GM19372 (cell line): Measurements from ENCODE around the gene ZXDC.

ENCODE experiments used
- ATAC-seq: cut with Tn5 transposase; IDR thresholded peaks from one replicate; pipeline ENCODE4 v1.9.1; 2021; ENCODE audit warnings: mild to moderate bottlenecking, low read depth, moderate library complexity; ENCODE audit not compliant: unreplicated experiment

Gene ZXDC

GRCh38 chr3:126456766-126457388 is 18.8 kb downstream of the ZXDC start:
- no peak for ATAC-seq

- ATAC-seq: no peak
Measured at GRCh38 chr3:126456211-126456610, 19.5 kb downstream of the ZXDC start.

GRCh38 chr3:126454437-126455198 is 21.1 kb downstream of the ZXDC start:
- ATAC-seq: no peak

DNA sequence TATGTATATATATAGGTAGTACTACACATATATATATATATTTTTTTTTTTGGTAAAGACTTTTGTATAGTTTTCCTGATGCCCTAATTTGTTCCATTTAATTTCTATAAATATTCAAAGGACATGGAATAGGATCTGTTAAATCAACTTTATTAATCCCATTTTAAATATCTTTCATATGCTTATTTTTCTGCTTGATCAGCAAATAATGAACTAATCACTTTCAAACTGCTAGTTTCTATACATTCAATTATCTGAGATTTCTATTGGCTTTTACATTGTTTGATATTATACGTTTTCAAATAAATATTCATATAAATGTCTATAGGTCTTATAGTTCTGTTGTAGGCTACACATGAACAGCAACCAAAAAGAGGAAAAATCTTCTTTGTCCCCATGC is 21.7 kb downstream of the ZXDC start:
- ATAC-seq: no peak

- ATAC-seq: no peak
Measured at GRCh38 chr3:126452213-126452612, 23.5 kb downstream of the ZXDC start.

- ATAC-seq: no peak
Measured at GRCh38 chr3:126451511-126451910, 24.2 kb downstream of the ZXDC start.

GRCh38 chr3:126450744-126451143 is 24.9 kb downstream of the ZXDC start:
- no peak for ATAC-seq

- ATAC-seq: no peak
Measured at GRCh38 chr3:126450219-126450618, 25.5 kb downstream of the ZXDC start.

DNA sequence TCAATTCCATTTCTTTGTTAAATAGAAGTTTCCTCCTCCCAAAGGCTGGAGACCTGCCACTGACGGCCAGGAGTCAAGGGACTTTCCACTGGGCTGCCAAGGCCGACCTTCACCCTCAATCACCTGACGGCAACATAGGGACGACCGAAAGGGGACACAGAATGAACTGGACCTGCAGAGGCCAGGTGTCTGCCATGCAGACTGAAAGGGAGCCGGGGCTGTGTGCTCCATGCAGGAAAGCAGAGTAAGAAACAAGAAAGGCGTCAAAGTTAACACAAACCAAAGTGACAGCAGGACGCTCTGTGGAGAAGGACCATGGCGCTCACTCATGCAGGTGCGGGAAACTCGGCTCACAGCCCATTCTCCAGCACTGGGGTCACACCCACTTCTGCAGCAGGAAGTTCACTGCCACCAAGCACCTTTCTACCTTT is 26.1 kb downstream of the ZXDC start:
- no peak for ATAC-seq

DNA sequence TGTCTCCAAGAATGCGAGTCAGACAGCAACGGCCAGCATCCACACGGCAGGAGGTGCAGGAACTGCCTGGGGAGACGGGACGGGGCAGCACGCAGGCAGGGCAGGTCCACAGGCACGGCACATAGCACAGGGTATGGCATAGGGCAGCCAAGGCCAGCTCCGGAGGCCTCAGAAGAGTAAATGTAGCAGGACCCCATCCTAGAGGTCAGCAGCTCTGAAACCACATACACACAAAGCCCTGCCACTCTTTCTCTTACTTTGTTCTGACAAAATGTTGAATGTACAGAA is 26.9 kb downstream of the ZXDC start:
- no peak for ATAC-seq

DNA sequence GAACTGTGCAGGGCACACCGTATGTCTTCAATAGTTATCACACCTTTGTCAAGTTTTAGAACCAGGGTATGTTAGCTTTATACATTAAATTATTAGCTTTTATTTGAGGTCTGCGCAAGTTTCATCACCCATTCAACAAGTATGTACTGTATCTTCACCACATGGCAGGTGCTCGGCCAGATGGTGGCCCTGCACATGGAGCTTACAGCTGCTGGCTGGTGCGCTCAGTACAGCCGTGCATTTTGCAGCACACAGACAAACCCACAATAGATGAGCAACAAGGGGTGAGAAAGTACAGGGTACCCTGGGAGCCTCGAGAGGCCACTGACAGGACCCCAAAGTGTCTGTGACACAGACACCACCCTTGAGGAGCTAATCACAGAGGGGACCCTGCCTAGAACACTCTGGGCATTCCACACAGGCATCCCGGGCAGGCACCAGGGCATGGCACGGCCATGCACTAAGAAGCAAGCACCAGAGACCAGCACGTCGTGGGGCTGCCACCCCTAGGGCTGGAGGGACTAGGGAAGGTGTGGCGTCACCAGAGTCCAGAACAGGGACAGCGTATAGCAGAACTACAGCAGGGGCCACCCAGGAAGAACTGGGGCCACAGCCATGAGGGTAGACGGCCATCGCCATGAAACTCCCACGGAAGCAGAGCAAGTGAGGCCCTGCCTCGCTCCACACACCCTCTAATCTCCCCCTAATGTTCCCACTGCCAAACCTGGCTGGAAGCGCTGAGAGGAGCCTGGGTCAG is 27.4 kb downstream of the ZXDC start:
- ATAC-seq: no peak

GRCh38 chr3:126447456-126448106 is 28.1 kb downstream of the ZXDC start:
- ATAC-seq: no peak

- ATAC-seq: no peak
Measured at GRCh38 chr3:126446791-126447190, 28.9 kb downstream of the ZXDC start.

DNA sequence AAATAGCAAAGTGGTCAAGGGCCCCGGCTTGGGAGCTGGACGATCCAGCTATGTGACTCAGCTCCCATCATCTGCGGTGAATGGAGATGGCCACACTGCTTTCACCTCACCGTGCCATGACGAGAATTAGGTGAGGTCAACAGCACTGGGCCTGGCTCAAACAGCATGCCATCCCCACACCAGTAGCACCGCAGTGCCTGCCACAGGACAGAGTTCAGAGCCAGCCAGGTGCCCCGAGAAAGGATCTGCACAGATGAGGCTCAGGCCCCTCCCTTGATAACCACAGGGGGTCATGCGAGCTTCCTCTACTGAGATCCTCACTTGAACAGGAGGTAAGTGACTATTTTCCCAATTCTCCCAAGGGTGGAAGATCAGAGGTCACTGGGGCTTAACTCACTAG is 29.4 kb downstream of the ZXDC start:
- no peak for ATAC-seq

- no peak for ATAC-seq
Measured at GRCh38 chr3:126445506-126445905, 30.2 kb downstream of the ZXDC start.

DNA sequence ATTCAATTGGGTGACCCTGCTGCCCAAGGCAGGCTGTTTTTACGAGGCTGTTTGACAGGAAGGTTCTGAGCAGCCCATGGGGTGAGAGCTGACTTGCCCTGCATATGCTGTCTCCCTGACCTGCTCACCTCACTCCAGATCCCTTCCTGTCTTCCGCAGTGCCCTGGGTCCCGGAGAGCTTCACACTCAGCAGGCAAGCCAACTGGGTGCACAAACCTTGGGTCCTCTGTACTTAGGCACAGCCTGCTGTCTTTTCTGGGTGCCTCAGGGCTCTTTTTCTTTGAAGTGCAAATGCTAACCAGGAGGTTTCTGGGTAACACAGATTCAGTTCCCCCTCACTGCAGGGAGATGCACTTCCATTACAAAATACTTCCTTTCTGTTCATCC is 32.8 kb downstream of the ZXDC start:
- no peak for ATAC-seq

DNA sequence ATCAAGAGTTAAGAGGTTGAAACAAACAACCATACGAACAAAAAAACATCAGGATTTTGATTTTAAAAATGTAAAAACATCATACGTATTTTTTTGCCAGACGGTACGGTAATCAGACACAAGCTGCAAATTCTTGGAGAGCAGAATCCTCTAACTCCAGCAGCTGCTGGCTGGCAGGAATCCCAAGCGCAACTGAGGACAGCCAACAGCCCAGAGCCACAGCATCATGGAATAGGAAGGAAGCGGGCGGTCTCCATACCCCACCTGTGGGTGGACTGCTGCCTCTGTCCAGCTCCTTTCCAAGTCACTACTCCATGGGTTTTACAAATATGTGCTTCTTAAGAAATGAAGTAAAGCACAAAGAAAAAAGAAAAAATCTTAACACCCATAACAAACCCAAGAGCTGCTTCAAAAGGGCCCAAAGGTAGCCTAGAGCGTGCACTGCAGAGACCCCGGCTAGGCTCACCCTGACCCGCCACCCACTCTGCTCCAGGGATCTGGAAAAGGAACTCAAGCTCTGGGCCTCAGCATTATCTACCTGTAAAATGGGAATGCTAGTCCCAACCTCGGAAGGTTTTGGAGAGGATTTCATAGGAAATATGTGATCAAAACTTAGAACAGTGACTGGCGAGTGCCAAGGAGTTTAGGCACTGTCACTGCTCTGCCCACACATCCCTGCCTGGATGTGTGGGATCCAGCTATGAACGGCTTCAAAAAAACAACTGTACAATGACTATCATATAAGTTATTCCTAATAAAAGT is 33.4 kb downstream of the ZXDC start:
- ATAC-seq: no peak

DNA sequence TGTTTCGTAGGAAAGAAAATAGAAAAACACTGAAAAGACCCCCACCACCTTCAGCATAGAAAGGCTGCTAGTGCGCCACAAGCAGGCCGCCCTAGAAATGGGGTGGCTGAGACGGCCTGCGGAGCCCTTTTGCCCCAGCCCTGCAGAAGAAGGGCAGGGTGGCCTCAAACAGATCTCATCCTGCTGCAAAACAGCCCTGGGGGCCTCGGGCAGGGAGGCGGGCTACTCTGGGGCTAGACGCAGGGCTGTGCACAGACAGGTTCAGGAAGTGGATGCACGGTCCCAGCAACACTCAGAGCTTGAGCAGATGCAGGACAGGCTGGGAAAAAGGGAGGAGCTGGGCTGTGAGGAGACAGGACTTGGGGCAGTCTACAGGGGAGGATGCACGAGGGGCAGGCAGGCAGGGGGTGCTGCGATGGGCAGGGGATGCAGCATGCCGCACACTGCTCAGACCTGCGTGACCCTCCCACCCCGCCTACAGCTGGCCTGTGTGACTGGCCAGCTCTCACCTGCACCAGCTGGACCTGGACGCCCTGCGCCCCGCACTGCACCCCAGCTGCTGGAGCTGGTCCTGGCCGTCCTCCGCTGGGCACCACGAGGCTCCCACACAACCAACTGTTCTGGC is 34.3 kb downstream of the ZXDC start:
- ATAC-seq: no peak

DNA sequence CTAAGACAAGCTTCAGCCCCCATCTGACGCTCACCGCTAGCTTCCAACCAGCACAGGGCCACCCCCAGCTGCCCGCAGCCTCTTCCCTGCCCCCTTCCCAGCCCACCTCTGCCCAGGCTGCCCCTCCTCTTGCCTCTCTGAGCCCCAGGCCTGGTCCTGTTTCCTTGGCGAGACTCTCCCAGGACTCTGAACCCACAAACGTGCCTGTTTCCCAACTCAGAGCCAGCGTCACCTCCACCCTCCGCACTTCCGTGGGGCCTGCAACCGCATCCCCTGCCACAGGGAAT is 35.0 kb downstream of the ZXDC start:
- no peak for ATAC-seq

GRCh38 chr3:126439968-126440708 is 35.6 kb downstream of the ZXDC start:
- ATAC-seq: no peak
